ENCODE results near the gene DNAJB8. TPM values are rescaled to one million over a fixed set of nuclear protein-coding genes. Genes with fewer than 3 reads are reported as not detected.

Gene DNAJB8
- total and polyA plus RNA-seq, 2 experiments from 2014 or later, result not detected

GRCh38 chr3:128455116-128455515 is 11.6 kb downstream of the DNAJB8 start:
- no peaks in the 10 kb centered on the region for H3K36me3 ChIP-seq (replicated peaks; ENCODE audit: insufficient read depth, low read depth)
- H3K79me2 ChIP-seq, result no peaks in the 10 kb centered on the region
- H3K27ac ChIP-seq, result no peak overlapping the region
- peaks cover 4% of the 10 kb centered on the region for H3K27me3 ChIP-seq
- no peaks in the 10 kb centered on the region for H3K9me2 ChIP-seq (replicated peaks; ENCODE audit: insufficient read depth)
- no peak overlapping the region for H3K4me2 ChIP-seq
- H4K20me1 ChIP-seq (ENCODE audit: insufficient read depth, poor library complexity, severe bottlenecking), result no peaks in the 10 kb centered on the region
- no peak for TF ChIP-seq EZH2 (IDR thresholded peaks at IDR 0.05; ENCODE audit: borderline replicate concordance)
- TF ChIP-seq, protein P1, sequence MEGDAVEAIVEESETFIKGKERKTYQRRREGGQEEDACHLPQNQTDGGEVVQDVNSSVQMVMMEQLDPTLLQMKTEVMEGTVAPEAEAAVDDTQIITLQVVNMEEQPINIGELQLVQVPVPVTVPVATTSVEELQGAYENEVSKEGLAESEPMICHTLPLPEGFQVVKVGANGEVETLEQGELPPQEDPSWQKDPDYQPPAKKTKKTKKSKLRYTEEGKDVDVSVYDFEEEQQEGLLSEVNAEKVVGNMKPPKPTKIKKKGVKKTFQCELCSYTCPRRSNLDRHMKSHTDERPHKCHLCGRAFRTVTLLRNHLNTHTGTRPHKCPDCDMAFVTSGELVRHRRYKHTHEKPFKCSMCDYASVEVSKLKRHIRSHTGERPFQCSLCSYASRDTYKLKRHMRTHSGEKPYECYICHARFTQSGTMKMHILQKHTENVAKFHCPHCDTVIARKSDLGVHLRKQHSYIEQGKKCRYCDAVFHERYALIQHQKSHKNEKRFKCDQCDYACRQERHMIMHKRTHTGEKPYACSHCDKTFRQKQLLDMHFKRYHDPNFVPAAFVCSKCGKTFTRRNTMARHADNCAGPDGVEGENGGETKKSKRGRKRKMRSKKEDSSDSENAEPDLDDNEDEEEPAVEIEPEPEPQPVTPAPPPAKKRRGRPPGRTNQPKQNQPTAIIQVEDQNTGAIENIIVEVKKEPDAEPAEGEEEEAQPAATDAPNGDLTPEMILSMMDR (IDR thresholded peaks at IDR 0.05; ENCODE audit: poor library complexity), result no peak
- no peak for TF ChIP-seq EZH2phosphoT487 (IDR thresholded peaks at IDR 0.05; ENCODE audit: low read depth, severe bottlenecking, unreplicated experiment)
- H3K4me3 ChIP-seq, result no peak overlapping the region
- H3K9me3 ChIP-seq (ENCODE audit: low read depth), result no peaks in the 10 kb centered on the region
- H3K4me1 ChIP-seq (ENCODE audit: insufficient read depth), result no peaks in the 10 kb centered on the region
- DNase-seq (ENCODE audit: low spot score), result no peak
- H2AFZ ChIP-seq, result no peak overlapping the region
- WGBS (ENCODE audit: low lambda C conversion rate, missing lambda C conversion rate), result 84% methylated on average over 5 of the region's 5 CpGs

GRCh38 chr3:128454310-128454618 is 12.4 kb downstream of the DNAJB8 start:
- WGBS (ENCODE audit: low lambda C conversion rate, missing lambda C conversion rate), result 81% methylated on average over 2 of the region's 2 CpGs
- no peaks in the 10 kb centered on the region for H3K9me3 ChIP-seq (ENCODE audit: low read depth)
- no peaks in the 10 kb centered on the region for H3K79me2 ChIP-seq
- no peak overlapping the region for H3K4me3 ChIP-seq
- no peaks in the 10 kb centered on the region for H3K9me2 ChIP-seq (replicated peaks; ENCODE audit: insufficient read depth)
- no peak overlapping the region for H3K27ac ChIP-seq
- H3K27me3 ChIP-seq, result peaks cover 4% of the 10 kb centered on the region
- TF ChIP-seq EZH2phosphoT487 (IDR thresholded peaks at IDR 0.05; ENCODE audit: low read depth, severe bottlenecking, unreplicated experiment) (no peak), EZH2 (IDR thresholded peaks at IDR 0.05; ENCODE audit: borderline replicate concordance) (no peak)
- TF ChIP-seq, protein P1 (IDR thresholded peaks at IDR 0.05; ENCODE audit: poor library complexity), result no peak
- no peak overlapping the region for H2AFZ ChIP-seq
- no peaks in the 10 kb centered on the region for H4K20me1 ChIP-seq (ENCODE audit: insufficient read depth, poor library complexity, severe bottlenecking)
- H3K36me3 ChIP-seq (replicated peaks; ENCODE audit: insufficient read depth, low read depth), result no peaks in the 10 kb centered on the region
- no peak for DNase-seq (ENCODE audit: low spot score)
- H3K4me1 ChIP-seq (ENCODE audit: insufficient read depth), result no peaks in the 10 kb centered on the region
- no peak overlapping the region for H3K4me2 ChIP-seq

DNA sequence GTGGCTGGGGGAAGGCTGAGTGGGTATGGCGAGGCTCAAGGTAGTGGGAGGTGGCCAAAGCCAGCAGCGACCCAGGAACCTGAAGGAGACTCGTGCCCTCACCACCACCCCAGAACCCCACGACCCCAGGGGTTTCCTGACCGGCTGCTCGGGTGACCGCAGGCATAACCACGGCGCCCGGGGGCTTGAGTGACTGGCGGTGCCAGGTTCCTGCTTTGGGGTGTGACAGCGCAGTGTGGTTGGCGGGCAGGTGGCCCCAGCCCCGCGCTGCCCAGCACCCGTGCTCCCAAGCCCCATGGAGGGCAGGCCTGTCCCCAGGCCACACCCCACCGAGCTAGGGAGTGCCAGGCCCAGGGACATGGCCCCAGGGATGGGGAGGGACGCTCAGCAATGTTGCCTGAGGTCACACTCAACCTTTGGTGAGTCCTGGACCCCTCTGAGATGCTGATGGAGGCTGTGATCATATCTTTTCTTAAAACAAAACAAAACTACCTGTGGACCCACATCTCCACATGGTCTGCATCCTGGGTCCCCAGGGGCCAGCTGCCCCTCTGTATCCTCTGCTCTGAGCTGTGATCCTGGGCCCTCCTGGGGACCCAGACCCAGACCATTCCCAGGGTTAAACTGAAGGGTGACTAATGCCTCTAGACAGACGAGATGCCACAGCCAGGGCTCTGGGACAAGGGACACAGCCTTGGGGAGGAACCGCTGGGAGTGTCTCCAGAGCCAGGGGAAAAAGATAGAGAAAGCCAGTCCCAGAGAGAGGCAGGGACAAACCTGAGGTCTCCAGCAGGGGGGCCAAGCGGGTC is 13.0 kb downstream of the DNAJB8 start:
- H3K79me2 ChIP-seq, result no peaks in the 10 kb centered on the region
- H3K36me3 ChIP-seq (replicated peaks; ENCODE audit: insufficient read depth, low read depth), result no peaks in the 10 kb centered on the region
- no peak for DNase-seq (ENCODE audit: low spot score)
- no peaks in the 10 kb centered on the region for H3K9me3 ChIP-seq (ENCODE audit: low read depth)
- no peak overlapping the region for H3K4me3 ChIP-seq
- no peaks in the 10 kb centered on the region for H3K4me1 ChIP-seq (ENCODE audit: insufficient read depth)
- H3K27me3 ChIP-seq, result peaks cover 4% of the 10 kb centered on the region
- 89% methylated on average over 16 of the region's 21 CpGs for WGBS (ENCODE audit: low lambda C conversion rate, missing lambda C conversion rate)
- H3K4me2 ChIP-seq, result no peak overlapping the region
- H3K9me2 ChIP-seq (replicated peaks; ENCODE audit: insufficient read depth), result no peaks in the 10 kb centered on the region
- H4K20me1 ChIP-seq (ENCODE audit: insufficient read depth, poor library complexity, severe bottlenecking), result no peaks in the 10 kb centered on the region
- H3K27ac ChIP-seq, result no peak overlapping the region
- H2AFZ ChIP-seq, result no peak overlapping the region
- TF ChIP-seq EZH2phosphoT487 (IDR thresholded peaks at IDR 0.05; ENCODE audit: low read depth, severe bottlenecking, unreplicated experiment), result no peak
- TF ChIP-seq EZH2 (IDR thresholded peaks at IDR 0.05; ENCODE audit: borderline replicate concordance), result no peak
- TF ChIP-seq, protein P1 (IDR thresholded peaks at IDR 0.05; ENCODE audit: poor library complexity), result no peak

Data from hepatocyte (in vitro differentiated cells).